A549 (cell line): ENCODE results near the gene BABAM2.

Experiments used
- ELK1 ChIP-seq: fragments of 150-350 bp; IDR thresholded peaks from 2 replicates; pipeline ENCODE4 v1.6.1; 2014; ENCODE audit warnings: low read depth, mild to moderate bottlenecking, low read length
- JUN ChIP-seq, 2 experiments: fragments of >200 bp; sonication (Bioruptor Twin); formaldehyde crosslinking; IDR thresholded peaks; 2 replicates in 1 of 2; 3 replicates in 1 of 2; pipeline ENCODE4 v1.6.1; 2016 to 2017
- POLR2A ChIP-seq: IDR thresholded peaks from 2 replicates; pipeline ENCODE4 v1.6.1; 2012; ENCODE audit warnings: mild to moderate bottlenecking, low read length

GRCh38 chr2:27871802-27872201 is 18.7 kb upstream of the BABAM2 start:
- TF ChIP-seq POLR2A (no peak), JUN (IDR thresholded peaks at IDR 0.05) (no peak), ELK1 (no peak)
